SW 1271 (cell line): ENCODE measurements around the gene BBS7.

Source experiments
- DNase-seq, 2 experiments: peaks; one replicate each; lab custom pipeline; 2025; lab: John Stamatoyannopoulos, UW

Gene BBS7

DNA sequence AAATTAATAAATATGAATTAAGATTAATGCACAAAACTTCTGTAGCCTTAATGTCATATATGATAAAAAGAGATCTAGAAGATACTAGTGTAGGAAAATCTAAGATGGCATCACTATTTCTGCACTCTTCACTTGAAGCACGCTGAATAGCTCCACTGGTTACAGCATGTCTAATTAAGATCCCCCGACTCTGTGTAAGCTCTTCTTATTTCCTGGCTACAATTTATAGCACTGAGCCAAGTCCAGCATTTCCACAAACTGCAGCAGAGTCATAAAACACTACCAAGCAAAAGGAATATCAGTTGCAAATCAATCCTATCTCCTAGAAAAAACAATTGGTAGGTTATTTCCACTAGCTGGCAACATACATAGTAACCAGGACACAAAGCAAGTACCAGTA, 45.3 kb downstream of the BBS7 start:
- DNase-seq = no peak

DNA sequence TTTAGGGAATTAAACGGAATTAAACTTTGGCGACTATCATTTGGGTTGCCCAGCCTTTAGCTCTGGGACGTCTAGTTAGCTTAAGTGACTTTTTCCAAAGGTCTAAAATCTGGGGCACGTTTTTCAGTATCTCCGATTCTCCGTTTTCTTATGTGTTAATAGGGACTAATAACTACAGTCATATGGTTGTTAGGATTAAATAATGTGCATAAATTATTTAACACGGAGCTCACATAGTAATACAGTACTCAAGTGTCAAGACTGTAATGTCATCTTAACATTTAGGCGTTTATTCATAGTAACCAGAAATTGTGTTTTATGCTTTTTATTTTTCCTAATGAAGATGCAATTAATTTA, 46.1 kb downstream of the BBS7 start:
- DNase-seq = no peak

DNA sequence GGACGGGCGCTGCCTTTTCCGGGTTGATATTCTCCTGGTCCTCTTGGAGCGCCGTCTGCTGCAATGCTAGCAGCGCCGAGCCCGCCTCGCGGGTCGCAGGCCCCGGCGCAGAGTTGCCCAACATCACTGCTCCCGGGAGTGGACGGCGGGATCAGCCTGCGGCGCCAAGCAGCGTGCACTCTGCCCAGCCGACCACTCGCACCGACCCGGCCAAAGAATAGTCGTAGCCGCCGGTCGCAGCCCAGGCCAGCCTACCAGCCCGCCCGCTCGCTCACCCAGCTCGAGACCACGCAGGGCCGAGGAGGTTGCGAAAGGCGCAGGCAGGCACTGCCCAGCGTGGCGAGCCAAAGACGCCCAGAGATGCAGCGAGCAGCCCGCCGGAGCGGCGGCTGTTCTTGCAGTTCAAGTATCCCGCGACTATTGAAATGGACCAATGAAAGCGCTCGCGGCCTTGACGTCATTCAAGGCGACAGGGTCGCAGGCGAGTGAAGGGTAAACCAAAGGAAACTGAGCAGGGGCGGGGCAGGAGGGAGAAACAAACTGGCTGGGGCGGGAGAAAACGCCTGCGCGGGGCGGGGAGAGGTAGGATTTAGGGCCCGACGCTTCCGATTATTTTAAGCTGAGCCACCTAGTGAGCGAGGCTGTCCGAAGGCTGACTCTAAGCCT, 46.6 kb downstream of the BBS7 start, which contains the start of gene CCNA2:
Gene CCNA2 (minus strand): TSS at position 379 of the 666 bp plus-strand sequence. CDS start 255 bp downstream, at position 124.
- DNase-seq = peak; percentile 82 to 90

DNA sequence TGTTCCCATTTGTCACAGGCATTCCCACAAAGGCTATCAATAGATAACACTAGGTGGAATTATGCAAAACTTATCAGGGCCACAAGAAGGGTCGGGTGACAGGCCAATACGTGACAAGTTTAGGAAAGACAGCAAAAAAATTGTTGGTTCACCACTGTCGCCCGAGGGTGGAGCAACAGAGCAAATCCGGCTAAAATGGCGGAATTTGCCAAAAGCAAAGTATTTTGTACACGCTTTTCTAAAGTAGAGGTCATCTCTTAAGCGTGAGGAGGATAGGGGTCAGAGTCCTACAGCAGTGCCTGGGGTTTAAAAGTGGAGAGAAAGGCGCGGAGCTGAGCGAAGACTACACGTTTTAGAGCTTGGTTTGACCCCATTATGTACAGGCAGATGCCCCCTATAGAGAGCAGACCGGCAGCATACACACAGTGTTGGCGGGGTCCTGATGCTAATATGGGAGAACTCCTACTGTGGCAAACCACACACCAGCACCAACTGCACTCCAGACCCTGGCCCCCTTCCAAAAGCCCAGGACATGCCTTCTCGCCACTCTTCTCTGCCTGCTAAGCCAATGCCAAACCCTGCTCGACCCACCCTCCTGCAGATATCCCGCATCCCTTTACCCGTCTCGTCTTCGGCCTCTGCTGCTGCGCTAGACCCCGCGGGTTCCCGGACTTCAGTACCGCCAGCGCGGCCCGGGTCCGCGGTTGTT, 47.3 kb downstream of the BBS7 start:
- peak in 1 of 2 experiments; percentile 47 for DNase-seq

DNA sequence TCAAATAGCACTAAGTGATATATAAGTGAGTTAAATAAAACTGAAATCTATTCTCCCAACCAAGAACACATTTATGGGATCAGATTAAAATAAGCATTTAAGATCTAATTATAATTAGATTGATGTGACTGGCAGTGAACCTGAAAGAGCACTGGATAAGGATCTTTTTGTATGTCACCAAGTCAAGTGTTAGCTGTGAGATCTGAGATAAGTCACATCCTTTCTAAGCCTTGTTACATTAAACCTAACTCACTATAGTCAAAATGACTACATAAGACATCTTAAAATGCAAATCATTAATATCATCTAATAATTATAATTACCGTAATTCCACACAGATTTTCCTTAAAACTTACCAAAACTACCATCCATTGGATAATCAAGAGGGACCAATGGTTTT, 48.2 kb downstream of the BBS7 start:
- no peak for DNase-seq

DNA sequence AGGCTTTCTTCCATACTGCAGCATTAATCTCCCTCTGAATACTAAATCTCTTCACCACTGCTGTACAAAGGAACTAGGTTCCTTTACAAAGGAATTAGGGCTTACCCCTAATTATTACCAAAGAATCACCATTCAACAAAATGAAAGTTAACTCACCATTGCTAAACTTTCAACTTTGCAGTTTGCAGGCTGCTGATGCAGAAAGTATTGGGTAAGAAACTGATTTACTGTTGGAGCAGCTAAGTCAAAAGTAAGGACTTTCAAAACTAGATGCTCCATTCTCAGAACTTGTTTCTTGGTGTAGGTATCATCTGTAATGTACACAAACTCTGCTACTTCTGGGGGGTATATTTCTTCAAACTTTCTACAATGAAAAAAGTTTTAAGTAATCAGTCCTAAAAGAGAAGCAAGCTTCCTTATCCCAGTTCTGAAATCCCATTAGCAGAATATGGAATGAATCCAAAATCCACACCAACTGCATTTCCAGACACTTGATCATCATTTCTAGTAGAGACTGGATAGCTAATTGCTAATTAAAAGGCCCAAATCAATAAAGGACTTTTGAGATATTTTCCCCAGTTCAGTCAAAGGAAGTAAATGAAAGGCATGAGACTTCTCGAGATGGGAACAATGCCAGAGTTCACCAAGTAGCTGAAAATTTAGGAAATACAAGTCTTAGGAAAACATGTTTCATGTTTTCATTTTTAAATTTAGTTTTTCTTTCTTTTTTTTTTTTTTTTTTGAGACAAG, 50.9 kb downstream of the BBS7 start:
- DNase-seq = no peak

DNA sequence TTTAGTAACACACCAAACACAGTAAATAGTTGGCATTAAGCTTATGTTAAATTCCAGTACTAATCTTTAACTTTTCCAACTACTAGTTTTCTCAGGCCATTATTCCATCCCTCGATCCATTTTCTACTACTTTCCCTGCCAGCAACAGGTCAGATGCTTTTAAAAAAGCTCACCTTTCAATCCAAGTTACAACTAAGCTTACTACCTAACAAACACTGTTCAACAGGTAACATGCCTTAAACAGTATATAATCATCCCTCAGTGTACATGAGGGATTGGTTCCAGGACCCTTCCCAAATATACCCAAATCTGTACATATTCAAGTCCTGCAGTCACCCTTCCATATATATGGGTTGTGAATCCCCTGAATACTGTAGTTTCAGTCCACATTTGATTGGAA, 52.1 kb downstream of the BBS7 start:
- DNase-seq = no peak

DNA sequence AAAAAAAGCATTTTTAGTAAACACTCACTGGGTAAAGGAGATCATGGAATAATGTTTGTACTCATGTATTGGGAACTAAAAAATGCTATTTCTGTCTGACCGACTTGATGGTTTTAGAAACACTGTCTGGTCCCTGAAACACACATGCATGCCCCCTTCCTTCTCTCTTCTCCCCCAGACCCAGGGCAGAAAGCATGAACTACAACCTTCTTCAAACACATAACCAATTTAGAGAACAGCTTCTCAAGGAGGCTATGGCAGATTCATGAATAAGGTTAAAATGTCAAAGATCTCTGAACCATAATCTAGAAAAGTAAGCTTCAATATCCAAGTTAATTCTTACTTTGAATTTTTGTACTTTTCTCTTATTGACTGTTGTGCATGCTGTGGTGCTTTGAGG, 52.6 kb downstream of the BBS7 start:
- no peak for DNase-seq

DNA sequence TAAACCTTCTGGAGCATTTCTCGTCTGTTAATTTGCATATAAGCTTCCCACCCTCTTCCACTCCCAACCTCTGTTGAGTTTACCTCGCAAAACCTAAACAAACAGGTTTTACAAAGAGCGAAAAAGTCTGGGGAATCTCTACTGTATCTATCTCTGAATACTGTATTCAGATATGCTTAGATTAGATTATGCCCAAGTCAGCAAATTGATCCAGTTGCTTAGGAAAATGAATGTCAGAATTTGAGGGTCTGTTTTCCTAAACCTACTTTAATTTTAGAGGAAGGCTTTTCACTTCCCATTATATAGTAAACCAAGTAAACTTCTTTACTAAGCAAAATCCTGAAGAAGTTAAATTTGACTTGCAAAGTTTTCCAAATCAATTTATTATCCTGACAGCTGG, 53.3 kb downstream of the BBS7 start:
- no peak for DNase-seq

DNA sequence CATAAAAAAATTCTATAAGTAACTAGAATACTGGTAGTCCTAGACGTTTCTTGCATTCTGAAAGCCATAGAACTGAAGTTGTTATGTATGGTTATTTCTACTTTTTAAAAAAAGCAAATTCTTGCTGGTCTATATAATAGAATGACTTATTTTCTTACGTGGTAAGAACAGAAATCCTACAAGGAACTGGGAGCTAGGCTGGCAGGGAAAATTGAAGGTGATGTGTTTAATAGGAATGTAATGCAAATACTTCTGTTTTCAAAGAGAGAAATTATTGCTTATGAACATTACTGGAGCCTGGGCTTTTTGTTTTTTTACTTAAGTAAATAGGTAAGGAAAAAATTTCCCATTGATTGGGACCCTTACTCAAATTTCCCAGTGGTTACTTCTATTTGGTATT, 55.5 kb downstream of the BBS7 start:
- DNase-seq = no peak

DNA sequence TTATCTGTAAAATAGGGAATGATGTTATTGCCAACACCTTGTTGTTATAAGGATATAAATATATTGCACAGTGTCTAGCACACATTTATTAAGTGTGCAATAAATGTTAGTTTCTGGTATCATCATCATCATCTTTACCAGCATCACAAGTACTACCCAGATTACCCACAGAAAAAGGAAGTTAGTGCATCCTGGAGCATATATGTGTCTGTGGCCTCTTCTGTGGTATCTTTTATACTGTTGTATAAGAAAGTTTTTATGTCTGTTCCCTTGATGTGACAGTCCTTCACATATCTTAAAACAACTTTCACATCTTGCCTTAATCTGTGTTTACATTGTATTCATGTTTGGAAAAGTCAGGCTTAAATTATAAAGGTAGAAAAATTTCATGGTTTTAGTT, 59.2 kb downstream of the BBS7 start:
- no peak for DNase-seq

DNA sequence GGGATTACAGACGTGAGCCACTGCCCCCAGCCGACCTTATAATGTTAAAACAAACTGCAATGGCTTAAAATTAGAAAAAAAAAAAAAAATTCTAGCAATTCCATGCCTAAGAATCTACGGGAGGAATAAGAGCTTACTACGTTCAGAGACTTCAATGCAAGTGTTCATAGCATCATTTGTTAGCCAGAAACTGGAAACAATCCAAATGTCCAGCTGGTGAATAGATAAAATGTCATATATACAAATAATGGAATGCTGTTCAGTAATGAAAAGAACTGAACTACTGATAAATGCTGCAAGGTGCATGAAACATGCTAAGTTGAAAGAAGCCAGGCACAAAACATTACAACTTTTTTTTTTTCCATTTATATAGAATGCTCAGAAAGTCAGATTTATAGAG, 63.9 kb downstream of the BBS7 start:
- no peak for DNase-seq

DNA sequence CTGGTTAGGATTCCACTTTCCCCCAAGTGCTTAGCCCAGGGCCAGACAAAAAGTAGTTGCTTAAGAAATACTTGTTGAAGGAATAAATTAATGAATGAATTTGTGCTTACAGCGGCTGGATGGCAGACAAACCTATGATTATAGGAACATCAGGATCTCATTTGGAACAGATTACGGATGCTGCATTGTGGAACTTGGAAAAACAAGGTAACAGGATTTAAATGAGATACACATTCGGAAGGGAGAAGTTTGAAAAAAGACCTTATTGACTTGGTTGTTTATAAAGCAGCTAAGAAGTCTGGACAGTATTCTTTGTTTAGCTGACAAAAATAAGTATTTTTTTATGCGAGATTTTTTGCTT, 68.6 kb downstream of the BBS7 start:
- DNase-seq = no peak

DNA sequence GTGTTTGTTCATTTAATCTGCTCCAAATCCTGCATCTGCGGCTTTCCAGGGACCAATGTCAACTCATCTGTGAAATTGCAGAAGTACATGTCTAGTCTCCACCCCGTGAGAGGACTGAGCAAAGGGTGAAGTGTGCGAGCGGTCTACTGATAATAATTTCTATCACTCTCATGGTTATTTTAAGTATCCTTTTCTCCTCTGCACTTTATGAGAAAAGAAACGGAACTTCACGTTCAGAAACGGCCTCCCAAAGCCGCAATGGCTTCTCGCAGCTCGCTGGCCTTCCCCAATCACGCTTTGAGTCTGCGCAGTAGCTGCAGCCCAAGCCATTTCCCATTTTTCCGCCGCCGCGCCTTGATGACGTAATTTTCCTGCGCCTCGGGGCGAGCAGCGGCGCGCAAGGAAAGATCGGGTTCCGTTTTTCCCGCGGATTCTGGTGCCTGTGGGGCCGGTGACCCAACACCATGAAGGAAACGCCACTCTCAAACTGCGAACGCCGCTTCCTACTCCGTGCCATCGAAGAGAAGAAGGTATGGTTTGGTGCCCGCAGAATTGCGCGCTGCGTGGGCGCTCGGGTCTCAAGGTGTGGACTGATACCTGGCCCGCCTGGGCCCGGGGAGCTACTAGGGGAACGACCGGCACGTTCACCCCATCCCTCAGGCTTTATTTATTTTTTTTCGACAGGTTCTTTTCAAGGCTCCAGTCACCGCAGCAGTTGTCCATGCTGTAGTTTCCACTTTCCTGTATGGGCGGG, 69.1 kb downstream of the BBS7 start, which contains the start of gene EXOSC9:
Gene EXOSC9 (plus strand): TSS at position 363 of the 754 bp plus-strand sequence. CDS start 102 bp downstream, at position 465.
- DNase-seq = peak; percentile 38 to 72

DNA sequence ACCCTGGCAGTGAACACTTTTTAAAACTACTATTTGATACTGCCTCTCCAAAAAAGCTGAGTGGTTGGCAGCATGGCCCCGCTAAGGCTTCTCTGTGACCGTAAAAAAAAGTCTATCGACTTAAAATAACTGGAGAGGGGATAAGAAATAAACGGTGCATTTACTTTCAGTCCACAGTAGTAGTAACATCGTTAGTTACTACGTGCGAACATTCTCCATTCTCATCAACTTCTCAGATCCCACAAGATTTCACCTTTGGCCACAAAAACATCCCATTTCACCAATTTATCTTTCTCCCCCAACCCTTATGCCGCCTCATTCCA, 69.7 kb downstream of the BBS7 start:
- DNase-seq = no peak

DNA sequence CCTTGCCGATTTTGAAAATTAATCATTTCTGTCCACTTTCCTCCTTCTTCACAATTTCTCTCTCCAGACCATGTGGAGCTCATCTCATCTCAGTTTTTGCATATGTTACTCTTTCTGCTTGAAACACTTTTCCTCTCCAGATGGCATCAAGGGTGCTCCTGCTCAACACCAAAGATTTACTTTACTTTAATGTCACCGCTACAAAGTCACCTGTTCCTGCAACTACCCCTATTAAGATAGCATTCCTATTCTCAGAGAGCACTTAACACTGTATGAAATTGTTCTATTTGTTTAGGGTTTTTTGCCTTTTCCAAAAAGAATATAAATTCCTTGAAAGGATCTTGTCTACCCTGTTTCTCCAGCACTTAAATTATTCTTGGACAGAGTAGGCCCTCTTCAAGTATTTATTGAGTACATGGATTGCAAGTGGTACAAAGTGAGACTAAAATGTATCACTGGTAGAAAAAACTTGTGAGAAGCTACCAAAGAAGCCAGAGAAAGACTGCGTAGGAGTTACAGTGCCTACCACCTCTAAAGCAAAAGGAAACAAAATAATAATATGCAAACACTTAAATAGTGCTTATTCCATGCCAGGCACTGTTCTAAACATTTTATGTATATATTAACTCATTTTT, 70.3 kb downstream of the BBS7 start:
- DNase-seq = no peak

DNA sequence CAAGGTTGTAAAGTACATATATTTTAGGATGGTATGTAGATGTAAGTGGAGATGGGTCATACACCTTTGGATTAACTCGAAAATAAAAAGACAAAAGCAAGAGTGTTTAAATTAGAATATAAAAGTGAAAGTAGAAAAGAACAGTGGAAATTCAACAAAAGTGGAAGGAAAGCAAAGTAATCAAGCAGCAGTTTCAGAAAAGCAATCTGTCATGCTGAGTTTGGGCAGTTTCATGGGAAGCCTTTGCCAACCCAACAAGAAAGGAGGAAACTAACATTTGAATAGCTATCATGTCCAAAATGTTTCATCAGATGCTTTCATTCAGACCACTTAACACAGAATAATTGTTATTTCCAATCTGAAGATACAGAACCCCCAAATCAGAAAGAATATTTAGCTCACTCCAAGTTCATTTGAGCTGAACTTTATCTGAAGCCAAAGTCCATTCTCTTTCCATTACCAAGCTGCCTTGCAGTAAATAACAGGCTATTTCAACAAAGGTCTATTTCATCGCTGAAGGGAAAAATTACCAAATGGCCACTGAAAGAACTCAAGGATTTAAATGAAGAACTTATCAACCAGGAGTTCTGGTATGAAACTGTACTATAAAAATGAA, 71.0 kb downstream of the BBS7 start:
- DNase-seq = no peak

DNA sequence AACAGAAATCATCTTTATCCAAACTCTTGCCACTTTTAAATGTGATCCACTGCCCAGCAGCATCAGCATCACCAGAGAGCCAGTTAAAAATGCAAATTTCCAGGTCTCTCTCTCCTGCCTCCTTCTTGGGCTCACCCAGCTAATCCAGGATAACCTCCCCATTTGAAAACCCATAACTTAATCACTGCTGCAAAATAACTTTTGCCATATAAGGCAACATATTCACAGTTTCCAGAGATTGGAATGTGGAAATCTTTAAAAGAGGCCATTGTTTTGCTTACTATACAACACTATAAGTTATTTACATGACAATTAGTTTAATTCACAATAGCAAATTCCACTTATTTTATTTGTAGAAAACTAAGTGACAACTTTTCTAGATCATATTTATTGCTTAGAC, 74.0 kb downstream of the BBS7 start:
- DNase-seq = no peak

DNA sequence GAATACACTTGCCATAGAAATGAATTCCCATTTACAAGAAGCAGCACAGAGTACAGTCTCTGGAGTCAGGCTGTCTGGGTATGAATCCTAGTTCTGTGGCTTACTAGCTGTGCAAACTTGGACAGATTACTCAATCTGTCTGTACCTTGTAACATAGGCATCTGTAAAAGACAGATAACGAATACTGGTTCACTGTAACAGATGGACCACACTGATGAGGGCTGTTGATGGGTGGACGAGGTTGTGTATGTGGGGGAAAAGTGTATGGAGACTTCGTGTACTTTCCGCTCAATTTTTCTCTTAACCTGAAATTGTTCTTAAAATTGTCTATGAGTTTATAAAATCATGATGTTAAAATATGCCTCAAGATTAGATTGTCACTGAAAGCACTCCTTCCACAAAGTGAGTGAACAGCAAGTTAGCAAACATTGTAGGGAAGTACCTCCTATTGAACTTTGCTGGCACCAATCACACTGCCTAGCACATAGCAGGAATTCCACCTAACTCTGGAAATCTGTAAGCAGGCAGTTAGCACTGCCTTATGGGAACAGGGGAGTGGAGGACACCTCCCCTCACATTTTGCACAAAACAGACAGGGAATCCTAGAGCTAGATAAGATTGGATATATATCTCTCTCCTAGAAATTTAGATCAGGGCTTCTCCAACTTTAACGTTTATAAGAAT, 75.6 kb downstream of the BBS7 start:
- DNase-seq = no peak

DNA sequence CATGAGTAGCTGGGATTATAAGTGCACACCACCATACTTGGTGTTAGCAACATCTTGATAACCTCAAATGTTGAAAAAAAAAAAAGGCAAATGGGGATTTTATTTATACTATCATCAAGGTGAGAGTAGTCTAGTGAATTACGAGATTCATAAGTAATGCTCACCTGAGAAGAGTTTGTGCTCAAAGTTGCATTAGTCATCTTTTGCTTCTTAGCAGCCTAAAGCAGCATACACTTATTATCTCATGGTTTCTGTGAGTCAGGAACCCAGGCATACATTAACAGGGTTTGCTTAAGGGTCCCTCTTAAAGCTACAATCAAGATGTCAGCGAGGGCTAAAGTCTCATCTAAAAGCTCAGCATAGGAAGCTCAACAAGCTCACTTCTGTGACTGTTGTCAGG, 77.3 kb downstream of the BBS7 start:
- DNase-seq = no peak

DNA sequence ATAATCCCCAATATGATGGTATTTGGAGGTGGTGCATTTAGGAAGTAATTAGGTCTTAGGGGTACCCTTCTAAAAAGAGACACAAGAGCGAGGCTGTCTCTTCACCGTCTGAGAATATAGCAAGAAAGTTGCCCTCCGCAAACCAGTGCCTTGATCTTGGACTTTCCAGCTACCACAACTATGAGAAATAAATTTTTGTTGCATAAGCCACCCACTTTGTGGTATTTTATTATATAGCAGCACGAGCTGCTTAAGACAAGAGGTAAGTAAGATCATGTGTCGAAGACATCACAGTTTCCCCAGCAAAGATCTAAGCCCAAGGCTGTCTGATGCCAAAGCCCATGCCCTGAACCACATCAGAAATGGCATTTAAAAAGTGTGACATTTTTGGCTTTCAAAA, 78.8 kb downstream of the BBS7 start:
- DNase-seq = no peak
